Measurements from ENCODE around the gene TMEM242.

Gene TMEM242

DNA sequence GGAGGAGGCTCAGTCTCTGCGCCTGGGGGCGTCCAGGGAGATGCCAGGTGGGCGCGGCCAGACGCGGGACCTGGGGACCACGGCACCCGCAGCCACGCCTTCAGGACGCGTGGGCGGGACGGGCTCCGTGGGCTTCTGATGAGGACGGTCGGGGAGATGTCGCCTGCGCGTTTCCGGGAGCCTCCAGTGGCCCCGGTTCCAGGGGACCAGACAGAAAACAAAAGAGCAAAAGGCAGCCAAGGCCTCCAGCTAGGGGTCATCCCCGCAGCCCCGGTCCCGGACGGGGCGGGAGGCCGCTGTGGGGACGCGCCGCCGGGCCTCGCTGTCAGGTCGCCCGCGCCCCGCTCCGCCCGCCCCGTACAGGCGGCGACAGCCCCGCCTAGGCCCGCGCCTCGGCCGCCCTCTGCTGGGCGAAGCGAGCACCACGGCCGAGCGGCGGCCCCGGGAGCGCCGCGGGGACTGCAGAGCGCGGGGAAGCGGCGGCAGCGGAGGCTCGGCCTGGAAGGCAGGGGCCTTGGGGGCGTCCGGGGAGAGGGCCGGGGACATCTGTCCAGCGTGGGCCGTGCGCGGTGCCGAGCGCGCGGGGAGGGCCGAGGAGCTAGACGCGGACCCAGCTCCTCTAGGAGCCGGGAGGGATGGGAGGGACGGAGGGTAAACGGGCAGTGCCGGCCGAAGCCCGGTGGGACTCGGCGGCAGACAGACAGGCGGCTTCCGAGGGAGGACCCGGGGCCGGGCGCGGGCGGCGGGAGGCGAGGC lies 48.7 kb downstream of the TMEM242 start:
- TF ChIP-seq, protein P1, sequence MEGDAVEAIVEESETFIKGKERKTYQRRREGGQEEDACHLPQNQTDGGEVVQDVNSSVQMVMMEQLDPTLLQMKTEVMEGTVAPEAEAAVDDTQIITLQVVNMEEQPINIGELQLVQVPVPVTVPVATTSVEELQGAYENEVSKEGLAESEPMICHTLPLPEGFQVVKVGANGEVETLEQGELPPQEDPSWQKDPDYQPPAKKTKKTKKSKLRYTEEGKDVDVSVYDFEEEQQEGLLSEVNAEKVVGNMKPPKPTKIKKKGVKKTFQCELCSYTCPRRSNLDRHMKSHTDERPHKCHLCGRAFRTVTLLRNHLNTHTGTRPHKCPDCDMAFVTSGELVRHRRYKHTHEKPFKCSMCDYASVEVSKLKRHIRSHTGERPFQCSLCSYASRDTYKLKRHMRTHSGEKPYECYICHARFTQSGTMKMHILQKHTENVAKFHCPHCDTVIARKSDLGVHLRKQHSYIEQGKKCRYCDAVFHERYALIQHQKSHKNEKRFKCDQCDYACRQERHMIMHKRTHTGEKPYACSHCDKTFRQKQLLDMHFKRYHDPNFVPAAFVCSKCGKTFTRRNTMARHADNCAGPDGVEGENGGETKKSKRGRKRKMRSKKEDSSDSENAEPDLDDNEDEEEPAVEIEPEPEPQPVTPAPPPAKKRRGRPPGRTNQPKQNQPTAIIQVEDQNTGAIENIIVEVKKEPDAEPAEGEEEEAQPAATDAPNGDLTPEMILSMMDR (IDR thresholded peaks at IDR 0.05; ENCODE audit: low read depth, low read length) = peak; percentile 28
- DNase-seq (ENCODE audit: extremely low read depth, low read depth) = no peak

DNA sequence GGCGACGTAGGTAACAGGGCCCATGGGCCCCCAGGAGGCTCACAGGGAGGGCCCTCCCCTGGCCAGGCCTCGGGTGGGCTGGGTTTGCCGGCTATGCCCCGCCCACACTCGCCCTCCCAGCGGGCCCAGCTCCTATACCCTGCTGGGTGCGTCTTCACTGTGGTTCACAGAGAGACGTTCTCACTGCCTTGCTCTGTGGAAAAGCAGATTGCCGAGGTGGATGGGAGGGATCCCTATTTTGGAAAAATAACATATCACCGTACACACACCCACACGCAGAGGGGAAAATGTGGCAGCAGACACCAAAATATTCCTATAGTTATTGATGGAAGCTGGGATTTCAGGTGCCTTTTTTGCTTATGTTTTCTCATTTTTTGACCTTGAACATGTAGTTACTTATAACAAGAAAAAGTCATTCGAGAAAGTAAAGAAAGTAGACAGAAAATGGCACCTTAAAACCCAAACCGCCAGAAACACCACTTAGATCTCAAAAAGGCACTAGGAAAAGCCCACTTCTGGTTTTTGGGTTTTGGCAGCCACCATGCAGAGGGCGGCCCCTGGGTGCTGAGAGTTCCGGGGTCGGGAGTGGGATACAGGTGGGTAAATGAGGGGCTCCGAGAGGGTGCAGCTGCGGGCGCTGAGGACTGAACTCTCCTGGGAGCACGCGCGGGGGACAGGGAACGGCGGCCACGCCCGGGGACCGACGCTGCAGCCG lies 49.4 kb downstream of the TMEM242 start:
- TF ChIP-seq, protein P1 (IDR thresholded peaks at IDR 0.05; ENCODE audit: low read depth, low read length) = no peak
- DNase-seq (ENCODE audit: extremely low read depth, low read depth) = no peak

DNA sequence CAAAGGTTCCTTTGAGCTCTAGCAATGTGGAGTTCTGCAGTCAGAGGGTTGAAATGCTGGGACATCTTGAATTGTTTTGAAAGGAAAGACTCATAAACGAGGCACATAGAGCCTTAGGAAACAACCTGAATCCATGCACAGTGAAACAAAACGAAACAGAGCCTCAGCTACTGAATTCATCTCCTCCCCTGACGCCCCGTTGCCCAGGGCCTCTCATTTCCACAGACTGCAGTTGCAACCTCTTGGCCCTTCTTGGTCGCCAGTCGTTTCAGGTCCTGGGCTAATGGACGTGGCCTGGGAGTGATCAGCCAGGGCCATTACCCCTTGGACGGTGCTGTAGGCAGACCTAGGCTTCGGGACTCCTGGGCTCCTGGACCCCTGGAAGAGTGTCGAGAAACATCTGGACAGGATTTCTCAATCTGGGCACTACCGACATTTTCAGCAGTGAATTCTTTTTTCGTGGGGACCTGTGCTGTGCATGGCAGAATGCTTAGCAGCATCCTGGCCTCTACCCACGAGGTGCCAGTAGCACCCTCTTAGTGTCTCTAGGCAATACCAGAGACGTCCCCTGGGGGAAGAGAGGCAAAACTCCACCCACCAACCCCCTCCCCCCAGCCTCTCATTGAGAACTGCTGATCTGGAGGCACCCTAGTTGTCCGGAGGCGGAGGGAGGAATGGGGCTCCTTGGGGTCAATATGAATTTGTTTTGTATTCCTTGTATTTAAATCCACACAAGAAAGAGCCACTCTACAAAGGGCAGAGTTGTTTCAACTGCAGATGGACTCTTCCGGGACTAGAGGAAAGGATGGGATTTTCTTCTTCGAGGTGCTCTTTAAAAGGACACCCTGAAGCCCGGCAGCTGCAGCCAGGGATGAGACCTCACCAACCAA lies 50.2 kb downstream of the TMEM242 start:
- DNase-seq (ENCODE audit: extremely low read depth, low read depth) = no peak
- TF ChIP-seq, protein P1 (IDR thresholded peaks at IDR 0.05; ENCODE audit: low read depth, low read length) = no peak

DNA sequence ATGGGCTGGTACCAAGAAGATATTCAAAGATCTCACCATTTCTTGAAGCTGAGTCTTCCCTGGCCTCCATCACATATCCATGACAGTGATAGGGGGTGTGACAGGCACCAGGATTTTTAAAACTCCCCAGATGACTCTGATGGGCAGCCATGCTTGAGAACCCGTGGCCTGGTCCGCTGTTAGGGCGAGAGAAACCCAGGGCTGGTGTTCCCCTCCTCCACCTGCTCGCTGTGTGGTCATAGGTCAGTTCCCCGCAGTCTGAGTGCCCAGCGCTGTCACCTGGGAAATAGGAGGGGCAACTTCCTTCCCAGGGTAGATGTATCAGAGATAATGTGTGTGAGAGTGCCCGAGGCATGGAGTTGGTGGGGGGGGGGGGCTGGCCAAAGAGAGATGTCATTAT lies 50.9 kb downstream of the TMEM242 start:
- no peak for DNase-seq (ENCODE audit: extremely low read depth, low read depth)

DNA sequence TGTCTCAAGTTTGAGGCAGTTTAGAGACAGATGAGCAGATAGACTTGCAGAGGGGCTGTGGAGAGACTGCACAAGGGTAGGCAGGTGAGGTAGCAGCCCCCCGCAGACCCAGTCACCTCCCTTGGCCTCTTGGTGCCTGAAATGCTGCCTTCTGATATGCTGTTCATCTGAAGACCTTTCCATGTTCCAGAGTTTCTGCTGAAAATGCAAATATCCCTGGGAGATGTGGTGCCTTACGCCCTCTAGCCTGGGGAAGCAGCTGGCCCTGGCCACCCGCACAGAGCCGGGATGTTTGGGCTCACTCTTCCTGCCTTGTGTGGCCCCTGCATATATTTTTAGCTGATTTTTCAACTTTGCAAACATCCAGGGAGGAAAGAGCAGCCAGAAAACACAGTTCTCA lies 51.4 kb downstream of the TMEM242 start:
- DNase-seq (ENCODE audit: extremely low read depth, low read depth) = no peak
- TF ChIP-seq, protein P1 (IDR thresholded peaks at IDR 0.05; ENCODE audit: low read depth, low read length) = no peak

More for the DNA sequence above, 50.9 kb downstream of the TMEM242 start:
- TF ChIP-seq, protein P1 (IDR thresholded peaks at IDR 0.05; ENCODE audit: low read depth, low read length) = no peak

DNA sequence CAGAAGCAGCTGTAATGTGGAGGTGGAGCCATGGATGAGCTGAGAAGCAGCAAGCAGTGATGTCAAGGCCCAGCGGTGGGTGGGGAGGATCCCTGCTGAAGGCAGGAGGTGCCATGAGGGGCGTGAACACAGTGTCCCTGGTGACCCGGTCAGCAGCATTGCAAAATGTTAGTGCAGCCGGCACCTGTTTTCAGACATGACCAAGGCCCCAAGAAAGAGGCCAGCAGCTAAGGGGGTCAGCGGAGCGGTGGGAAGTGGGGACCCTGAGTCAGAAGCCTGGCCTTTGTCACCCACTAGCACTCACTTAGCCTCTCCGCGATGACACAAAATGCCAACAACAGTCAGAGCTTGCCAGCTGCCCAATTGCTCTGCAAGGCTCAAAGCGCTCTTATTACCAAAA lies 51.9 kb downstream of the TMEM242 start:
- TF ChIP-seq, protein P1 (IDR thresholded peaks at IDR 0.05; ENCODE audit: low read depth, low read length) = no peak
- no peak for DNase-seq (ENCODE audit: extremely low read depth, low read depth)

Data from AG09319 (cell line).